ENCODE measurements around the gene DLG2.

The DLG2 gene

DNA sequence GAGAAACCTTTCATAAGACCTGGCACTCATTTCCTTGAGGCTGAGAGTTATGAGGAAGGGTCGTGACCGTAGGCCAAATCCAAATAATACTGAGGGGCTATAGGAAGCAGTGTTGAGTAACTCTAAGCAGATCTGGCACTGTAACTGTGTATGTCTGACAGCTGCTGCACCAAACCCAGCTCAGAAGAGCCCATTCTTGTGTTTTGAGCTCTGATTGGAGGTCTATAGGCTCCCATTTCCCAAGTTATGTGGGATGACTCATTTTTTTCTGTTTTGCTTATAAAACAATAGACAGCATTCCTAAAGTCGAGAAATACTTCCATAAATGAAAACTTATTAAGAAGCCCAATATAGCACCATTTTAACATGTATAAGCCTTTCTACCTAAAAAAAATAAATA lies 645.8 kb downstream of the DLG2 start:
- no peaks in the 10 kb centered on the region for H3K9me3 ChIP-seq
- no peak overlapping the region for H3K4me3 ChIP-seq (ENCODE audit: low read depth in 1 of 2, low read length in 1 of 2)
- no peaks in the 10 kb centered on the region for H3K27me3 ChIP-seq
- no peaks in the 10 kb centered on the region for H3K36me3 ChIP-seq
- no peaks in the 10 kb centered on the region for H3K4me1 ChIP-seq (ENCODE audit: control insufficient read depth in 1 of 2, insufficient read depth in 1 of 2, low read depth in 1 of 2, low read length in 1 of 2)
- H3K27ac ChIP-seq, result no peak overlapping the region
- TF ChIP-seq, protein P1, sequence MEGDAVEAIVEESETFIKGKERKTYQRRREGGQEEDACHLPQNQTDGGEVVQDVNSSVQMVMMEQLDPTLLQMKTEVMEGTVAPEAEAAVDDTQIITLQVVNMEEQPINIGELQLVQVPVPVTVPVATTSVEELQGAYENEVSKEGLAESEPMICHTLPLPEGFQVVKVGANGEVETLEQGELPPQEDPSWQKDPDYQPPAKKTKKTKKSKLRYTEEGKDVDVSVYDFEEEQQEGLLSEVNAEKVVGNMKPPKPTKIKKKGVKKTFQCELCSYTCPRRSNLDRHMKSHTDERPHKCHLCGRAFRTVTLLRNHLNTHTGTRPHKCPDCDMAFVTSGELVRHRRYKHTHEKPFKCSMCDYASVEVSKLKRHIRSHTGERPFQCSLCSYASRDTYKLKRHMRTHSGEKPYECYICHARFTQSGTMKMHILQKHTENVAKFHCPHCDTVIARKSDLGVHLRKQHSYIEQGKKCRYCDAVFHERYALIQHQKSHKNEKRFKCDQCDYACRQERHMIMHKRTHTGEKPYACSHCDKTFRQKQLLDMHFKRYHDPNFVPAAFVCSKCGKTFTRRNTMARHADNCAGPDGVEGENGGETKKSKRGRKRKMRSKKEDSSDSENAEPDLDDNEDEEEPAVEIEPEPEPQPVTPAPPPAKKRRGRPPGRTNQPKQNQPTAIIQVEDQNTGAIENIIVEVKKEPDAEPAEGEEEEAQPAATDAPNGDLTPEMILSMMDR (IDR thresholded peaks at IDR 0.05), result no peak

DNA sequence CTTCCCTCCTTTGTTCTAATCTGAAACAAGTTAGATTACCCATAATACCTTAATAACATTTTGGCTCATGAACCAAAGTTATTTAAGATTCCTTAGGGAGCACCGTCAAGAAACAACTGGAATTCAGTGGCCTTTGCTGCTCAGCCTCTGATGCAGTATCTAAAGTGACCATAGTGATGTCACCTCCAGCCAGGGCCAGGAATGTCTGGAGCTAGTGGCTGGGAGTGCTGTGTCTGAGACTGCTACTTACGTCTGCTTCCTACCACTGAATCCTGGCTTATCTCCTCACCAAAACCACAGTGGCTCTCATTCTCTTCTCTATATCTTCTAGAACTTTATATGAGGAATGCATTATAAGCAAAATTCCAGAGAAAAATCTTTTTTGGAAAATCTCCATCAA lies 658.0 kb downstream of the DLG2 start:
- no peaks in the 10 kb centered on the region for H3K9me3 ChIP-seq
- H3K4me3 ChIP-seq (ENCODE audit: low read depth in 1 of 2, low read length in 1 of 2), result no peak overlapping the region
- H3K27ac ChIP-seq, result no peak overlapping the region
- H3K36me3 ChIP-seq, result no peaks in the 10 kb centered on the region
- no peaks in the 10 kb centered on the region for H3K4me1 ChIP-seq (ENCODE audit: control insufficient read depth in 1 of 2, insufficient read depth in 1 of 2, low read depth in 1 of 2, low read length in 1 of 2)
- TF ChIP-seq, protein P1 (IDR thresholded peaks at IDR 0.05), result no peak
- H3K27me3 ChIP-seq, result no peaks in the 10 kb centered on the region

DNA sequence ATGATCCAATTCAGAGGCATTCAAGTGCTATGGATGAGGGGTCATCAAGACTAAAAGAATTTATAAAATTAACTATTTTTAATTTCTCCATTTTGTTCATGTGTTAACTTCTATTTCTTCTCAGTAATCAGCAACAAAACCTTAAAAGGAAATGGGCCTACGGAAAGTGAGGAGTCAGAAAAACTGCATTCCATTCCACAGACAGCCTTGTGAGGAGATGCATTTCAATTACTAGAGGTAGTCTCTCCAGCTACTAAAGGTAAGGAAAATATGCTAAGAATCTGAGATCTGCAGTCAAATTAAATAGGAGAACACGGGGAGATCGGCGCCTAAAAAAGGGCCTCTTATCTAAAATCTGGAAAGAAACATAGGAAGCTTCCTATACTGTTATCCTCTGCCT lies 661.7 kb downstream of the DLG2 start:
- Histone ChIP-seq H3K27ac (no peak overlapping the region), H3K36me3 (no peaks in the 10 kb centered on the region), H3K9me3 (no peaks in the 10 kb centered on the region), H3K4me3 (ENCODE audit: low read depth in 1 of 2, low read length in 1 of 2) (no peak overlapping the region), H3K4me1 (ENCODE audit: control insufficient read depth in 1 of 2, insufficient read depth in 1 of 2, low read depth in 1 of 2, low read length in 1 of 2) (no peaks in the 10 kb centered on the region), H3K27me3 (no peaks in the 10 kb centered on the region)
- TF ChIP-seq, protein P1 (IDR thresholded peaks at IDR 0.05), result no peak

DNA sequence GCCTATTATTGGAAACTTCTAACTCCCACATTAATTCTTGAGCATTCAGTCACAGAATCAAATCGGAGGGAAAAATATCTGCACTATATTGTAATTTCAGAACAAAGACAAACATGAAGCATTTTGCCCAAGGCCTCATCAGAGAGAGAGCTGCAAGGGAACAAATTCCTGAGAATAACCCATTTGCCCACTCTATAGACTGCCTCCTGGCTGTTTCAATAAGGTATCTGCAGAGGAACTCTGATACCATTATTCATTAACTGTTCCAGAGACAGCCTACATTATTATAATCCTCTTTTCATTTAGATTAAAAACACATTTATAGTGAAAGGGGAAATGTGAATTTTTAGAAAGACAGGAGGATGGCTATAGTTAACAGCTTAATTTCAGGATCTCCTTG lies 663.9 kb downstream of the DLG2 start:
- no peaks in the 10 kb centered on the region for H3K4me1 ChIP-seq (ENCODE audit: control insufficient read depth in 1 of 2, insufficient read depth in 1 of 2, low read depth in 1 of 2, low read length in 1 of 2)
- no peak overlapping the region for H3K4me3 ChIP-seq (ENCODE audit: low read depth in 1 of 2, low read length in 1 of 2)
- H3K36me3 ChIP-seq, result no peaks in the 10 kb centered on the region
- H3K9me3 ChIP-seq, result no peaks in the 10 kb centered on the region
- H3K27me3 ChIP-seq, result no peaks in the 10 kb centered on the region
- H3K27ac ChIP-seq, result no peak overlapping the region
- TF ChIP-seq, protein P1 (IDR thresholded peaks at IDR 0.05), result no peak

DNA sequence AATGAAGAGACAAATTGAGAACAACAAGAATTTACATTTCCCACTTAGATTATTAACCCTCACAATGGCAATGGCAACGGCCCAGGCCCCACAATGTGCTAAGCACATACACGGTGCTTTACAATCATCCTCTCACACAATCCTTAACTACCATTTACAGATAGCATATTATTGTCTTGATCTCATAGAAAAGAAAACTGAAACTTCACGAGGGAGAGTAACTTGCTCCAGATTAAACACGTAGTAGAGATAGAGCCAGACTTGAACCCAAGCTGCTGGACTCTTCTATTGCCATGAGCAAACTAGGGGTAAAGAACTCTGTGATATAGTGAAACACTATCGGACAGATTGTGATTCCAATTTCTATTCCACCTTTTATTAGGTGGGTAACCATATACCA lies 665.1 kb downstream of the DLG2 start:
- H3K9me3 ChIP-seq, result no peaks in the 10 kb centered on the region
- no peak overlapping the region for H3K4me3 ChIP-seq (ENCODE audit: low read depth in 1 of 2, low read length in 1 of 2)
- H3K4me1 ChIP-seq (ENCODE audit: control insufficient read depth in 1 of 2, insufficient read depth in 1 of 2, low read depth in 1 of 2, low read length in 1 of 2), result no peaks in the 10 kb centered on the region
- TF ChIP-seq, protein P1 (IDR thresholded peaks at IDR 0.05), result no peak
- H3K27ac ChIP-seq, result no peak overlapping the region
- no peaks in the 10 kb centered on the region for H3K27me3 ChIP-seq
- H3K36me3 ChIP-seq, result no peaks in the 10 kb centered on the region

DNA sequence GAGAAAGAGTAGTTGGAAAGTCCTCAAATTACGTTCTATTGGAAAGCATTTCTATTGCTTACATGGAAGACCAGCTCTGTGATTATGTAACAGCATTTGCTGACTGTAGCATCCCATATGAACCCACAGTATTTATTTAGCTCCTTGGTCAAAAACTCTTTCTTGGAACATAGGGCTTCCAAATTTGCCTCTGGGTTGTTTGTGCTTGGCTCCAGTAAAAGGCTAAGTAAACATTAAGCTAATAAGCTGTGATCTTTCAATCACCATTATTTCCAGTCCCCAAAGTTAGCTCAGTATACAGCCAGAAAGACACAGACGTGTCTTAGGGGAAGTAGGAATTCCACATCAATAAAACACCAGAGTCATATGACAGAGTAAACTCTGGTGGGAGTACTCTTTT lies 668.8 kb downstream of the DLG2 start:
- no peaks in the 10 kb centered on the region for H3K27me3 ChIP-seq
- no peaks in the 10 kb centered on the region for H3K9me3 ChIP-seq

More for the DNA sequence above, 668.8 kb downstream of the DLG2 start:
- H3K4me1 ChIP-seq (ENCODE audit: control insufficient read depth in 1 of 2, insufficient read depth in 1 of 2, low read depth in 1 of 2, low read length in 1 of 2), result no peaks in the 10 kb centered on the region
- TF ChIP-seq, protein P1 (IDR thresholded peaks at IDR 0.05), result no peak
- no peaks in the 10 kb centered on the region for H3K36me3 ChIP-seq
- no peak overlapping the region for H3K27ac ChIP-seq
- no peak overlapping the region for H3K4me3 ChIP-seq (ENCODE audit: low read depth in 1 of 2, low read length in 1 of 2)

Measured in neutrophil (primary cell).